ENCODE measurements around the gene KRT33A. TPM values are rescaled to one million over a fixed set of nuclear protein-coding genes. Genes with fewer than 3 reads are reported as not detected.

Gene KRT33A
- total RNA-seq, 4 donors from 2014 or later, result not detected

DNA sequence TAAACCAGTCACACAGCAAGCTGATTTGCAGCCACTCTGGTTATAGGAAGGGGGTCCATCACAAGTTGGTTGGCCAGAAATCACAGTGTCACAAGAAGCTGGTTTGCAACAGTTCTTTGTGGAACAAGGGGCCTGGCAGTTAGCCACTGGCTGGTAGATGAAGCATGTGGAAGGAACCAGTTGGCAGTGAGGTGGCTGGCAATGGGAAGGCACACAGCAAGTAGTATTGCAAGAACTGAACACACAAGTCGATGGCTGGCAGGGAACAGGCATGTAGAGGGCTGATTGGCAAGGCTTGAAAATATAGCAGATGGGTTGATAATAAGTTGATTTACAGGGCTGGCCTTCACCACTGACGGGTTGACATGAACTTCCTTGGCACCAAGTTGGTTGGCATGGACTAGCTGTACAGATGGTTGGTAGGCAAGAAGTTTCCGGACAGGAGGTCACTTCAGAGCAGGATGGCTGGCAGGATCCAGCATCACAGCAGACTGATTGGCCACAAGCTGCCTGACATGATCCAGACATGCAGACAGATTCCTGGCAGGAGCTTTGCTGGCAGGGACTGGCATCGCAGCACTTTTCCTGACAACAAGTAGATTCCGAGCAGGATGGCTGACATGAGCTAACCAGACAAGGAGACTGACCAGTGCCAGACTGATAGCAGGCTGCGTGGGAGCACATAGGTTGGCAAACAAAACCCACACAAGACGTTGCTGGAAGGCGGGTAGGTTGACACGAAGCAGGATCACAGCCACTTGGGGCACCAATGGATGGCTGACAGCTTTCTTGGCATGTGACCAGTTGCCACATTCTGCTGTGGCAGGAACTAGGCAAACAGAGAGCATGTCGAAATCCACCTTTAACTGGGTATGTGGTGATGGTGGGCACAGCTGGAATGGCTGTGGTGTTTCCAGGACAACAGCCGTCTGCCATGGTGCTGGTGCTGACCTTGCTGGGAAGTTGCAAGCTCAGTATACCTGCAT is 48.4 kb downstream of the KRT33A start, which contains the start of gene KRTAP29-1:
Gene KRTAP29-1 (minus strand): TSS at position 936 of the 986 bp plus-strand sequence. CDS start 0 bp downstream, at position 936.
- no peaks in the 10 kb centered on the region for H3K4me1 ChIP-seq
- no peak for DNase-seq (ENCODE audit: low spot score in 2 of 2)
- H3K27ac ChIP-seq, result no peak within 1 kb of the TSS

DNA sequence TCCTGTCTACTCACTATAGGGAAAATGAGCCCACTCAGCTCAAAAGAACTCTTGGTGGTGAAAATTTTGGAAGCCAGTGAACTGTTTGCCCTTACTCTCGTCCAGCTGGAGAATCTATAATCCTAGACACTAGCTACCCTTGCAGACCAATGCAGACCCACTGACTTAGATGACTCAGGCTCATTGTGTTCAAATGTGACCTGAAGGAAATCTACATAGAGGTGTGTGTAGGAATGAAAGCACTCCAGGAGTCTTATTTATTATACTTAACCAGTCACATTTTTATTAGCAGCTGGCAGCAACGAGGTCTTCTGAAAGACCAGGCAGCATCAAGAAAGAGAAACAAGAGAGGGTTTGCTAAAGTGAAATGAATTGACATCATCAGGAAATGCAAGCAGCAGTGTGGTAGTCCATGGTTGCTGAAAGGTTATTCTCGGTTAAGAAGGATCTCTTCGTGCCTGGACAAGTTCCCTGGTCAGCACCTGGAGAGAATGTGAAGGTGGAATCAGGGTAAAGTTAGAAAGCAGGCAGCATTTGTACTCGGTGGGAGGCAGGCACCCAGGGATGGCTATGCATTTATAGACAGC is 49.3 kb downstream of the KRT33A start:
- H3K9me3 ChIP-seq, result peaks cover 0 to 14% (median 0%) of the 10 kb centered on the region in 4 donors
- H3K36me3 ChIP-seq, result no peaks in the 10 kb centered on the region
- DNase-seq (ENCODE audit: low spot score in 2 of 2), result no peak
- TF ChIP-seq, protein P1, sequence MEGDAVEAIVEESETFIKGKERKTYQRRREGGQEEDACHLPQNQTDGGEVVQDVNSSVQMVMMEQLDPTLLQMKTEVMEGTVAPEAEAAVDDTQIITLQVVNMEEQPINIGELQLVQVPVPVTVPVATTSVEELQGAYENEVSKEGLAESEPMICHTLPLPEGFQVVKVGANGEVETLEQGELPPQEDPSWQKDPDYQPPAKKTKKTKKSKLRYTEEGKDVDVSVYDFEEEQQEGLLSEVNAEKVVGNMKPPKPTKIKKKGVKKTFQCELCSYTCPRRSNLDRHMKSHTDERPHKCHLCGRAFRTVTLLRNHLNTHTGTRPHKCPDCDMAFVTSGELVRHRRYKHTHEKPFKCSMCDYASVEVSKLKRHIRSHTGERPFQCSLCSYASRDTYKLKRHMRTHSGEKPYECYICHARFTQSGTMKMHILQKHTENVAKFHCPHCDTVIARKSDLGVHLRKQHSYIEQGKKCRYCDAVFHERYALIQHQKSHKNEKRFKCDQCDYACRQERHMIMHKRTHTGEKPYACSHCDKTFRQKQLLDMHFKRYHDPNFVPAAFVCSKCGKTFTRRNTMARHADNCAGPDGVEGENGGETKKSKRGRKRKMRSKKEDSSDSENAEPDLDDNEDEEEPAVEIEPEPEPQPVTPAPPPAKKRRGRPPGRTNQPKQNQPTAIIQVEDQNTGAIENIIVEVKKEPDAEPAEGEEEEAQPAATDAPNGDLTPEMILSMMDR (IDR thresholded peaks at IDR 0.05), result no peak
- no peak for TF ChIP-seq EP300 (IDR thresholded peaks at IDR 0.05)
- TF ChIP-seq POLR2A (IDR thresholded peaks at IDR 0.05), result no peak
- no peaks in the 10 kb centered on the region for H3K4me1 ChIP-seq
- no peak overlapping the region for H3K27ac ChIP-seq
- no peak overlapping the region for H3K4me3 ChIP-seq
- WGBS, 2 donors, result 72 to 74% methylated on average over 5 of the region's 5 CpGs
- no peaks in the 10 kb centered on the region for H3K27me3 ChIP-seq

More for the DNA sequence above, 48.4 kb downstream of the KRT33A start, which contains the start of gene KRTAP29-1:
- peaks cover 0 to 14% (median 0%) of the 10 kb centered on the region in 4 donors for H3K9me3 ChIP-seq
- TF ChIP-seq, protein P1 (IDR thresholded peaks at IDR 0.05), result no peak
- TF ChIP-seq EP300 (IDR thresholded peaks at IDR 0.05) (no peak), POLR2A (IDR thresholded peaks at IDR 0.05) (no peak)
- 82 to 86% methylated on average over 10 of the region's 11 CpGs for WGBS, 2 donors
- no peaks in the 10 kb centered on the region for H3K27me3 ChIP-seq
- no peaks in the 10 kb centered on the region for H3K36me3 ChIP-seq
- H3K4me3 ChIP-seq, result no peak within 1 kb of the TSS

DNA sequence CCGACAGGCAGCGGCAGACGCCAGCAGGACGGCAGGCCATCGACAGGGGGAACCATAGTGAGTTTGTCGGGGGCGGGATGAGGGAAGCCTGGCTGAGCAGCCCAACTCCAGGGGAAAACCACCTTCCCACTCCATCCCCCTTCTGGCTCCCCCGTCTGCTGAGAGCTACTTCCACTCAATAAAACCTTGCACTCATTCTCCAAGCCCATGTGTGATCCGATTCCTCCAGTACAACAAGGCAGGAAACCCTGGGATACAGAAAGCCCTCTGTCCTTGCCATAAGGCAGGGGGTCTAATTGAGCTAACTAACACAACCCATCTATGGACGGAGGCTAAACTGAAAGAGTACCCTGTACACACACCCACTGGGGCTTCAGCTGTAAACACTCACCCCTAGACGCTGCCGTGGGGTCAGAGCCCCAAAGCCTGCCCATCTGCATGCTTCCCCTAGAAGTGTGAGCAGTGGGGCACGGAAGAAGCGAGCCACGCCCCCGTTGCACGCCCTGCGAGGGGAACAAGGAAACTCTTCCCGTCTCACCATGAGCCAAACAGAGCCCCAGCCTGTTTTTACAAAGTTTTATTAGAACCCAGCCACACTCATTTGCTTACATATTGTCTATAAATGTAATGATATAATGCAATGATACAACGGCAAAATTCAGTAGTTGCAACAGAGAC is 52.0 kb downstream of the KRT33A start:
- whole genome bisulfite sequencing, 2 donors, result 87 to 91% methylated on average over 19 to 20 of the region's 20 CpGs
- Histone ChIP-seq H3K9me3 (peaks cover 0 to 14% (median 0%) of the 10 kb centered on the region in 4 donors), H3K4me1 (no peaks in the 10 kb centered on the region), H3K27me3 (no peaks in the 10 kb centered on the region), H3K27ac (no peak overlapping the region), H3K4me3 (no peak overlapping the region), H3K36me3 (no peaks in the 10 kb centered on the region)
- no peak for TF ChIP-seq EP300 (IDR thresholded peaks at IDR 0.05)
- no peak for TF ChIP-seq POLR2A (IDR thresholded peaks at IDR 0.05)
- TF ChIP-seq, protein P1 (IDR thresholded peaks at IDR 0.05), result no peak
- no peak for DNase-seq (ENCODE audit: low spot score in 2 of 2)

DNA sequence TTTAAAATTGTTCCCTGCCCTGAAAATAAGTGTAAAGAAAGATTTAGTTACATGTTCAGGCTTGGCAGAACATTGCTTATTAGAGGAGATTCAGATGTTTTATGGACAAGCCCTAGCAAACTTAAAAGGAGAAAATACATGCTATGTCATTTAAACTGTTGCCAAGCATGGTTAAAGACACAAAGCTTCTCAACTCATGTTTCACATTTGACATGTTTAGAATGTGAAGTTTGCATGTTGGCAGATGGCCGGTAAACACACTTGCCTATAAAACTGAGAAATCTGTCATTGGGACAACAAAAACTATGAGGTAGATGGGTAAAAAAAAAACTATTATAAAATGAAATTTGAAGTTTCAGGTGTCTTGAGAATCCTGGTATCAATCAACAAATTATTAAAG is 53.8 kb downstream of the KRT33A start:
- Histone ChIP-seq H3K4me1 (no peaks in the 10 kb centered on the region), H3K27ac (no peak overlapping the region), H3K27me3 (no peaks in the 10 kb centered on the region), H3K9me3 (peaks cover 0 to 14% (median 0%) of the 10 kb centered on the region in 4 donors), H3K4me3 (no peak overlapping the region), H3K36me3 (no peaks in the 10 kb centered on the region)
- TF ChIP-seq POLR2A (IDR thresholded peaks at IDR 0.05) (no peak), EP300 (IDR thresholded peaks at IDR 0.05) (no peak)
- TF ChIP-seq, protein P1 (IDR thresholded peaks at IDR 0.05), result no peak
- WGBS, 2 donors, result 61 to 81% methylated on average over 1 of the region's 1 CpG
- no peak for DNase-seq (ENCODE audit: low spot score in 2 of 2)

Other genes starting within 250 kb of the KRT33A start
- not detected for gene KRTAP4-16, start 248.6 kb downstream of the KRT33A start, total RNA-seq
- gene KRTAP4-9, start 245.4 kb downstream of the KRT33A start, total RNA-seq, result not detected
- gene KRTAP4-11, start 232.5 kb downstream of the KRT33A start, total RNA-seq, result not detected
- not detected for gene KRTAP4-12, start 226.6 kb downstream of the KRT33A start, total RNA-seq
- not detected for gene KRTAP4-6, start 210.3 kb downstream of the KRT33A start, total RNA-seq
- gene KRTAP4-5, start 201.0 kb downstream of the KRT33A start, total RNA-seq, result not detected
- not detected for gene KRTAP4-4, start 190.1 kb downstream of the KRT33A start, total RNA-seq
- gene KRTAP4-3, start 182.6 kb downstream of the KRT33A start, total RNA-seq, result not detected
- gene KRTAP4-2, start 172.6 kb downstream of the KRT33A start, total RNA-seq, result not detected
- not detected for gene KRTAP4-1, start 165.9 kb downstream of the KRT33A start, total RNA-seq
- not detected for gene KRTAP9-1, start 160.9 kb downstream of the KRT33A start, total RNA-seq
- not detected for gene KRTAP9-2, start 124.2 kb downstream of the KRT33A start, total RNA-seq
- not detected for gene KRTAP9-3, start 118.4 kb downstream of the KRT33A start, total RNA-seq
- not detected for gene KRTAP9-8, start 112.8 kb downstream of the KRT33A start, total RNA-seq
- gene KRTAP9-4, start 101.1 kb downstream of the KRT33A start, total RNA-seq, result not detected
- gene KRTAP9-9, start 95.4 kb downstream of the KRT33A start, total RNA-seq, result not detected
- gene KRTAP9-6, start 85.5 kb downstream of the KRT33A start, total RNA-seq, result not detected
- gene KRTAP9-7, start 75.1 kb downstream of the KRT33A start, total RNA-seq, result not detected
- gene KRTAP29-1, start 48.0 kb downstream of the KRT33A start, total RNA-seq, result not detected
- gene KRTAP16-1, start 41.5 kb downstream of the KRT33A start, total RNA-seq, result not detected
- not detected for gene KRTAP17-1, start 35.1 kb downstream of the KRT33A start, total RNA-seq
- gene KRT33B, start 19.0 kb upstream of the KRT33A start, total RNA-seq, result not detected
- not detected for gene KRT34, start 31.5 kb upstream of the KRT33A start, total RNA-seq
- not detected for gene KRT31, start 46.8 kb upstream of the KRT33A start, total RNA-seq
- not detected for gene KRT37, start 73.8 kb upstream of the KRT33A start, total RNA-seq
- not detected for gene KRT38, start 90.2 kb upstream of the KRT33A start, total RNA-seq
- under 1 TPM in 1 of 4 donors, not detected in 3; 0.21 TPM for gene KRT32, start 116.6 kb upstream of the KRT33A start, total RNA-seq
- not detected for gene KRT35, start 130.3 kb upstream of the KRT33A start, total RNA-seq
- gene KRT36, start 139.1 kb upstream of the KRT33A start, total RNA-seq, result under 1 TPM in 1 of 4 donors, not detected in 3; 0.42 TPM
- gene KRT13, start 154.8 kb upstream of the KRT33A start, total RNA-seq, result under 1 TPM in 1 of 4 donors, not detected in 3; 0.42 TPM
- 1 to 10 TPM in 1 of 4 donors, under 1 TPM in 2, not detected in 1; 0.42 to 4.2 (median 0.78) TPM for gene KRT15, start 168.1 kb upstream of the KRT33A start, total RNA-seq
- 1,000 to 10,000 TPM in 2 of 4 donors, 100 to 1,000 TPM in 1, 10 to 100 TPM in 1; 85.5 to 1,774 (median 1,323) TPM for gene KRT19, start 177.5 kb upstream of the KRT33A start, total RNA-seq
- not detected for gene KRT9, start 221.2 kb upstream of the KRT33A start, total RNA-seq
- 10 to 100 TPM in 3 of 4 donors, 1 to 10 TPM in 1; 8.4 to 57.8 (median 34.0) TPM for gene KRT14, start 236.1 kb upstream of the KRT33A start, total RNA-seq